OCI-M2 (cell line): ENCODE results near the gene CLPTM1L.
"Not testable (repeated sequence)": the region's sequence is repeated elsewhere in the genome, so short reads cannot be mapped to it uniquely, and the experiment has no call there.

Experiments used
- DNase-seq: peaks from one replicate; lab custom pipeline; 2025; ENCODE audit not compliant: unreplicated experiment; lab: John Stamatoyannopoulos, UW

Gene CLPTM1L

GRCh38 chr5:1342268-1342667, 2.6 kb downstream of the CLPTM1L start:
- DNase-seq, result no peak

- no peak for DNase-seq
Observed at GRCh38 chr5:1341863-1342262, 3.0 kb downstream of the CLPTM1L start.

- DNase-seq, result not testable (repeated sequence)
Observed at GRCh38 chr5:1339818-1340210, 5.1 kb downstream of the CLPTM1L start.

GRCh38 chr5:1339139-1339817, 5.6 kb downstream of the CLPTM1L start:
- not testable (repeated sequence) for DNase-seq

- no peak for DNase-seq
Observed at GRCh38 chr5:1338506-1339070, 6.3 kb downstream of the CLPTM1L start.

GRCh38 chr5:1338196-1338490, 6.8 kb downstream of the CLPTM1L start:
- DNase-seq, result no peak

- DNase-seq, result no peak
Observed at GRCh38 chr5:1337489-1338195, 7.3 kb downstream of the CLPTM1L start.

GRCh38 chr5:1336749-1337488, 8.0 kb downstream of the CLPTM1L start:
- DNase-seq, result no peak

GRCh38 chr5:1336106-1336561, 8.8 kb downstream of the CLPTM1L start:
- no peak for DNase-seq

GRCh38 chr5:1335540-1336095, 9.3 kb downstream of the CLPTM1L start:
- no peak for DNase-seq

GRCh38 chr5:1334831-1335539, 9.9 kb downstream of the CLPTM1L start:
- DNase-seq, result no peak

- no peak for DNase-seq
Observed at GRCh38 chr5:1333986-1334385, 10.9 kb downstream of the CLPTM1L start.

- not testable (repeated sequence) for DNase-seq
Observed at GRCh38 chr5:1333286-1333685, 11.6 kb downstream of the CLPTM1L start.

- DNase-seq, result no peak
Observed at GRCh38 chr5:1332461-1333001, 12.4 kb downstream of the CLPTM1L start.

- DNase-seq, result no peak
Observed at GRCh38 chr5:1331861-1332405, 13.0 kb downstream of the CLPTM1L start.

- no peak for DNase-seq
Observed at GRCh38 chr5:1330847-1331831, 13.8 kb downstream of the CLPTM1L start.

- DNase-seq, result no peak
Observed at GRCh38 chr5:1330146-1330846, 14.6 kb downstream of the CLPTM1L start.

GRCh38 chr5:1329111-1329579, 15.8 kb downstream of the CLPTM1L start:
- DNase-seq, result no peak
